PC-3 (cell line): ENCODE results near the gene CIAO1.

Experiments
- CTCF ChIP-seq: fragments of 300-600 bp; sonication (generic); conservative IDR thresholded peaks from 2 replicates; pipeline ENCODE4 v1.5.1; 2017; ENCODE audit warnings: antibody characterized with exemption, low read depth, mild to moderate bottlenecking, low read length
- EZH2phosphoT487 ChIP-seq: fragments of 300-600 bp; sonication (generic); IDR thresholded peaks from 2 replicates; pipeline ENCODE4 v1.6.1; 2018; ENCODE audit warnings: mild to moderate bottlenecking, antibody characterized with exemption, low read length, borderline replicate concordance

DNA sequence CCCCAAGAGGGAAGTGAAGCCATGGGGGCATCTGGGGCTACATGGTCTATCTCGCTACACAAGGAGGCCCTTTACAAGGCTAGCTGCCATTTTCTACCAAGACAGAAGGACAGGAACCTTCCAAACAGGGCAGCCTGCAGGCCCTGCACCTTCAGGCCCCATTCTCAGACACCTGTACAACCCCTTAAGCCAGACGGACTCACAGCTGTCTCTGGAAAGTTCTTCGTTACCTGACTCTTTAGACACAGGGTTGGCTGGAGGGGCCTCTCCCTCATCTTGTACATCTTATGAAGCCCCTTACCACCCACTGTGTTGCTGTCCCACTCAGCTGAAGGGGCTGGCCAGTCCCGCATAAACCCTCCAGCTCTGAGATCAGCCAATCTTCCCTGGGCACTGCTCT, 17.4 kb upstream of the CIAO1 start:
- no peak for TF ChIP-seq CTCF
- TF ChIP-seq EZH2phosphoT487, result no peak
